GM12878 (cell line): Measurements from ENCODE around the gene SLC39A8. TPM values are rescaled to one million over a fixed set of nuclear protein-coding genes. Genes with fewer than 3 reads are reported as not detected.

ENCODE experiments used
- ATAC-seq: fragments of 200-7000 bp; cut with Tn5 transposase; 3 replicates; pipeline ENCODE4 v1.9.1; 2020; ENCODE audit warnings: mild to moderate bottlenecking, moderate library complexity
- Bru-seq: library from RNA; stranded (reverse); fragments of 400-500 nt; gene quantifications from one replicate; lab custom pipeline; 2021; lab: Mats Ljungman, UMichigan
- BruChase-seq, 2 experiments: library from RNA; stranded (reverse); fragments of 400-500 nt; gene quantifications; one replicate each; lab custom pipeline; 2021; lab: Mats Ljungman, UMichigan
- BruUV-seq: library from RNA; stranded (reverse); fragments of 400-500 nt; replicated peaks from 2 replicates; lab custom pipeline; 2021; lab: Mats Ljungman, UMichigan
- CTCF ChIA-PET: fragments of 300-600 bp; sonication (Branson Sonifier 250); formaldehyde crosslinking; extraction: SDS; loops from one replicate; lab custom pipeline; 2021; ENCODE audit warnings: inconsistent platforms; lab: Yijun Ruan, JAX
- POLR2A ChIA-PET: fragments of 350-600 bp; formaldehyde crosslinking; extraction: SDS; loops from one replicate; lab custom pipeline; 2021; ENCODE audit warnings: inconsistent platforms; lab: Charles Lee
- RAD21 ChIA-PET: fragments of 300-600 bp; sonication (Branson Sonifier 250); formaldehyde crosslinking; loops from one replicate; lab custom pipeline; 2023; ENCODE audit warnings: antibody characterized with exemption; ENCODE audit not compliant: unreplicated experiment; lab: Charles Lee
- SMC1A ChIA-PET: fragments of 300-600 bp; sonication (Branson Sonifier 250); formaldehyde crosslinking; loops from one replicate; lab custom pipeline; 2023; ENCODE audit not compliant: unreplicated experiment, uncharacterized antibody; lab: Charles Lee
- DNase-seq: peaks from one replicate; pipeline ENCODE4 v3.0.0-alpha.2; 2011; ENCODE audit warnings: low read depth, low spot score
- FAIRE-seq: peaks from 3 replicates; lab custom pipeline; 2011; peaks lifted over from hg19 to GRCh38; lab: Jason Lieb, UNC
- H2AFZ ChIP-seq: 2 replicates; pipeline ENCODE4 v1.6.0; 2011; ENCODE audit warnings: low read depth, low read length, control low read depth; ENCODE audit not compliant: control insufficient read depth
- H3K27ac ChIP-seq: 2 replicates; pipeline ENCODE4 v1.5.1; 2011; ENCODE audit warnings: control low read depth; ENCODE audit not compliant: control insufficient read depth, insufficient read depth
- H3K27me3 ChIP-seq, 2 experiments: replicated peaks in 1 of 2; 2 replicates each; pipeline versions ENCODE4 v1.6.0 to v1.6.1; 2011; ENCODE audit warnings: low read length in 1 of 2; ENCODE audit not compliant: control insufficient read depth in 2 of 2, insufficient read depth in 2 of 2
- H3K36me3 ChIP-seq, 2 experiments: 2 replicates each; pipeline ENCODE4 v1.5.1; 2011; ENCODE audit warnings: low read length in 1 of 2; ENCODE audit not compliant: control insufficient read depth in 2 of 2, insufficient read depth in 2 of 2
- H3K4me1 ChIP-seq: 2 replicates; pipeline ENCODE4 v1.6.1; 2011; ENCODE audit warnings: mild to moderate bottlenecking, low read length, moderate library complexity, mixed read lengths; ENCODE audit not compliant: control insufficient read depth, insufficient read depth
- H3K4me2 ChIP-seq: 2 replicates; pipeline ENCODE4 v1.6.0; 2011; ENCODE audit warnings: control low read depth; ENCODE audit not compliant: control insufficient read depth, insufficient read depth
- H3K4me3 ChIP-seq: fragments of 200-600 bp; sonication (generic); 2 replicates; pipeline ENCODE4 v1.5.1; 2016
- H3K79me2 ChIP-seq: 2 replicates; pipeline ENCODE4 v1.6.0; 2011; ENCODE audit warnings: low read length; ENCODE audit not compliant: control insufficient read depth, insufficient read depth
- H3K9ac ChIP-seq: 2 replicates; pipeline ENCODE4 v1.8.0; 2011; ENCODE audit warnings: low read length, control low read depth, mixed read lengths; ENCODE audit not compliant: control insufficient read depth, insufficient read depth
- H3K9me3 ChIP-seq: replicated peaks from 3 replicates; pipeline ENCODE4 v1.5.1; 2011; ENCODE audit warnings: mild to moderate bottlenecking, low read length; ENCODE audit not compliant: control insufficient read depth, insufficient read depth
- H4K20me1 ChIP-seq: 2 replicates; pipeline ENCODE4 v1.6.0; 2011; ENCODE audit not compliant: control insufficient read depth, insufficient read depth
- BCL3 ChIP-seq: IDR thresholded peaks from 2 replicates; pipeline ENCODE4 v1.6.1; 2011; ENCODE audit warnings: borderline replicate concordance, low read depth, mild to moderate bottlenecking, moderate library complexity, low read length; ENCODE audit not compliant: insufficient read depth, poor library complexity, severe bottlenecking
- BMI1 ChIP-seq: fragments of 450-650 bp; IDR thresholded peaks from 2 replicates; pipeline ENCODE4 v1.6.1; 2016; ENCODE audit warnings: mild to moderate bottlenecking, moderate library complexity, borderline replicate concordance
- CEBPZ ChIP-seq: fragments of 150-350 bp; IDR thresholded peaks from 2 replicates; pipeline ENCODE4 v1.6.1; 2016; ENCODE audit warnings: low read depth, low read length
- CREM ChIP-seq: IDR thresholded peaks from 2 replicates; pipeline ENCODE4 v1.6.1; 2014; ENCODE audit warnings: antibody characterized with exemption, low read depth
- NR2C1 ChIP-seq: fragments of 450-650 bp; IDR thresholded peaks from 2 replicates; pipeline ENCODE4 v1.6.1; 2017; ENCODE audit warnings: antibody characterized with exemption, mild to moderate bottlenecking, moderate library complexity
- PAX8 ChIP-seq: fragments of 450-650 bp; IDR thresholded peaks from 2 replicates; pipeline ENCODE4 v1.6.1; 2017; ENCODE audit warnings: mild to moderate bottlenecking, moderate library complexity
- POLR2AphosphoS5 ChIP-seq: IDR thresholded peaks from 2 replicates; pipeline ENCODE4 v1.6.1; 2011; ENCODE audit warnings: mild to moderate bottlenecking, low read length, inconsistent platforms
- TARDBP ChIP-seq: IDR thresholded peaks from 2 replicates; pipeline ENCODE4 v1.6.1; 2016; ENCODE audit warnings: borderline replicate concordance
- WGBS: methylation state at CpG from one replicate; pipeline ENCODE4 v1.1.6; 2016; ENCODE audit warnings: low lambda C conversion rate; ENCODE audit not compliant: insufficient replicate concordance, insufficient coverage; ENCODE audit errors: missing lambda C conversion rate; 5-methylcytosine and 5-hydroxymethylcytosine counted together
- in situ Hi-C: fragments of 300-500 bp; cut with MboI; formaldehyde crosslinking; loops from 9 replicates; pipeline ENCODE4 v1.14.3; 2018; ENCODE audit warnings: mixed read lengths
- intact Hi-C: fragments of 100-400 bp; cut with micrococcal nuclease; formaldehyde crosslinking; loops from one replicate; pipeline ENCODE4 v1.14.2; 2022; ENCODE audit not compliant: unreplicated experiment
- long read RNA-seq, 2 experiments: library from polyadenylated mRNA; unstranded; transcript quantifications; one replicate each; pipeline ENCODE4 v2.0.0, GENCODE V29; 2019 to 2020
- polyA minus RNA-seq, 3 experiments: library from RNA; depleted of rRNA, polyadenylated mRNA; stranded (reverse); fragments of >200 nt; gene quantifications; 2 replicates each; pipeline ENCODE4 v1.2.3, GENCODE V29; 2011
- polyA plus RNA-seq, 11 experiments: library from polyadenylated mRNA; depleted of rRNA in 4 of 11; unstranded in 6 of 11; stranded (reverse) in 5 of 11; fragments of >200 nt; fragmentation: Nextera tagmentation in 4 of 11; fragmentation: Illumina TruSeq in 1 of 11; extraction: Ambion mirVana in 4 of 11; extraction: Trizol in 1 of 11; gene quantifications; 1 replicate in 1 of 11; 2 replicates in 10 of 11; pipeline versions ENCODE4 v1.2.1 to v1.2.3, GENCODE V29; 2011 to 2016; ENCODE audit warnings: inconsistent platforms in 2 of 11, missing spikeins in 2 of 11, low read depth in 1 of 11
- total RNA-seq, 4 experiments: library from RNA; depleted of rRNA in 3 of 4; stranded (reverse); fragments of >200 nt in 3 of 4; fragmentation: Illumina TruSeq in 1 of 4; extraction: Trizol in 1 of 4; gene quantifications; 2 replicates each; pipeline versions ENCODE4 v1.2.1 to v1.2.3, GENCODE V29; 2013 to 2021

The SLC39A8 gene
- total RNA-seq (2013; cell fraction: nucleolus; rRNA removed), result 51.5 and 55.3 TPM in 2 replicates
- total RNA-seq (2014; rRNA removed) (39.4 and 45.6 TPM in 2 replicates), total RNA-seq (2014; rRNA removed; fragmentation: Illumina TruSeq; extraction: Trizol) (35.6 and 36.1 TPM in 2 replicates), total RNA-seq (2021) (34.0 and 36.3 TPM in 2 replicates), polyA plus RNA-seq (2011; rRNA removed) (47.8 and 76.0 TPM in 2 replicates), polyA plus RNA-seq (2014; fragmentation: Illumina TruSeq; extraction: Trizol) (26.6 and 35.4 TPM in 2 replicates), polyA plus RNA-seq (2014; fragmentation: Nextera tagmentation; extraction: Ambion mirVana) (10 to 100 TPM in 1 of 2 experiments, 1 to 10 TPM in 1; 7.9 to 16.6 TPM), polyA plus RNA-seq (2014; rRNA removed) (17.9 and 22.3 TPM in 2 replicates), polyA plus RNA-seq (2016; fragmentation: Nextera tagmentation; extraction: Ambion mirVana) (10 to 100 TPM; 31.6 to 34.1 TPM), polyA minus RNA-seq (2011; rRNA and poly(A)+ RNA removed) (50.9 and 62.8 TPM in 2 replicates), Bru-seq, nascent RNA (percentile 85 among the genes with signal in this experiment), BruChase-seq, experiment 1, labeled RNA remaining after a 6-hour chase (percentile 77 among the genes with signal in this experiment), BruChase-seq, experiment 2, labeled RNA remaining after a 2-hour chase (percentile 77 among the genes with signal in this experiment)
- 16.1 TPM for polyA plus RNA-seq (2011; ENCODE audit: low read depth)
- polyA plus RNA-seq (2011; cell fraction: cytosol; rRNA removed), result 26.7 and 26.8 TPM in 2 replicates
- polyA plus RNA-seq (2011; cell fraction: nucleus; rRNA removed), result 19.6 and 23.8 TPM in 2 replicates
- 21.4 and 31.3 TPM in 2 replicates for polyA plus RNA-seq (2012)
- polyA minus RNA-seq (2011; cell fraction: cytosol; rRNA and poly(A)+ RNA removed), result 25.4 and 27.0 TPM in 2 replicates
- polyA minus RNA-seq (2011; cell fraction: nucleus; rRNA and poly(A)+ RNA removed), result 22.0 and 34.1 TPM in 2 replicates
- long read RNA-seq, experiment 1, transcript SLC39A8-201 (9 exons, 3,144 nt), result minor isoform, 8 of 69 reads
- long read RNA-seq, experiment 1, transcript SLC39A8-202 (8 exons, 3,238 nt), result major isoform, 45 of 69 reads
- long read RNA-seq, experiment 1, partial matches to known transcripts, result 10 of 69 reads
- long read RNA-seq, experiment 1, other reads (novel, unspliced or antisense), result 6 of 69 reads
- long read RNA-seq, experiment 2, transcript SLC39A8-202 (8 exons, 3,238 nt), result major isoform, 52 of 130 reads
- long read RNA-seq, experiment 2, partial matches to known transcripts, result 51 of 130 reads
- long read RNA-seq, experiment 2, other reads (novel, unspliced or antisense), result 25 of 130 reads

- Histone ChIP-seq H3K4me3 (peak within 1 kb of the TSS; percentile 72), H3K36me3 (no peaks in the 10 kb centered on the region), H4K20me1 (no peaks in the 10 kb centered on the region), H3K9me3 (no peaks in the 10 kb centered on the region), H3K27me3 (no peaks in the 10 kb centered on the region), H3K4me1 (peaks cover 11% of the 10 kb centered on the region), H3K27ac (peak within 1 kb of the TSS; percentile 87), H3K4me2 (peak within 1 kb of the TSS; percentile 90), H3K79me2 (peaks cover 39% of the 10 kb centered on the region), H3K9ac (peak within 1 kb of the TSS; percentile 81), H2AFZ (peak within 1 kb of the TSS; percentile 85)
- in situ Hi-C loops, result loop anchor here (5.0 kb wide), 1 partner anchor 82 kb away; no protein-coding TSS in a partner anchor
- intact Hi-C loops, result loop anchor here (1.0 to 10.0 kb wide), 8 partner anchors 23 to 672 kb away; partner anchors contain the start of genes SLC9B1 and UBE2D3
- ChIA-PET SMC1A (interaction anchor here (0.7 to 3.5 kb wide), 16 partner anchors 9 to 748 kb away, joined by 3 to 32 read pairs (median 4); no protein-coding TSS in a partner anchor), RAD21 (interaction anchor here (0.8 to 4.8 kb wide), 13 partner anchors 18 to 201 kb away, joined by 3 to 41 read pairs (median 6); no protein-coding TSS in a partner anchor), POLR2A (interaction anchor here (1.4 to 1.8 kb wide), 3 partner anchors 23 to 86 kb away, joined by 5 to 10 read pairs (median 9); no protein-coding TSS in a partner anchor), CTCF (interaction anchor here (0.8 to 2.7 kb wide), 17 partner anchors 8 to 416 kb away, joined by 3 to 40 read pairs (median 4); partner anchors contain the start of genes MANBA and NFKB1)
- BruUV-seq, result no TSS peak
- ATAC-seq (peak; percentile 87), FAIRE-seq (peak; percentile 83), DNase-seq (peak; percentile 91)
- under 1% methylated on average over 54 of the region's 54 CpGs for WGBS
- no peak for TF ChIP-seq PAX8
- TF ChIP-seq TARDBP, result 0 out of 2 replicates have a peak, but pooled peaks have one; percentile 61
- no peak; the same call in 1 of the 2 replicates for TF ChIP-seq BMI1
- TF ChIP-seq CREM, result peak; percentile 38; the same call in 1 of the 2 replicates
- TF ChIP-seq CEBPZ, result no peak
- no peak for TF ChIP-seq BCL3
- no peak for TF ChIP-seq NR2C1
- peak; percentile 69 for TF ChIP-seq POLR2AphosphoS5
These were observed at the start of gene SLC39A8 for GRCh38 chr4:102344954-102345794. Gene SLC39A8 (minus strand): TSS chr4:102345482. CDS start chr4:102344662, 820 bp downstream.
